Smooth muscle cell (in vitro differentiated cells): ENCODE data around the gene ARL8B. TPM values are rescaled to one million over a fixed set of nuclear protein-coding genes. Genes with fewer than 3 reads are reported as not detected.

Experiments
- DNase-seq: peaks from one replicate; lab custom pipeline; 2025; ENCODE audit not compliant: unreplicated experiment; lab: John Stamatoyannopoulos, UW
- H2AFZ ChIP-seq: fragments of 200-600 bp; sonication (generic); 2 replicates; pipeline ENCODE4 v1.6.0; 2016; ENCODE audit warnings: antibody characterized with exemption, low read depth, mild to moderate bottlenecking
- H3F3A ChIP-seq: fragments of 200-600 bp; sonication (generic); 2 replicates; pipeline ENCODE4 v1.6.0; 2017; ENCODE audit warnings: antibody characterized with exemption, low read depth
- H3K27ac ChIP-seq: fragments of 200-600 bp; sonication (generic); 2 replicates; pipeline ENCODE4 v1.5.1; 2016; ENCODE audit warnings: low read depth, mild to moderate bottlenecking
- H3K27me3 ChIP-seq: fragments of 200-600 bp; sonication (generic); 2 replicates; pipeline ENCODE4 v1.6.1; 2016; ENCODE audit warnings: low read depth, mild to moderate bottlenecking
- H3K36me3 ChIP-seq: fragments of 200-600 bp; sonication (generic); 2 replicates; pipeline ENCODE4 v1.5.1; 2016; ENCODE audit warnings: low read depth
- H3K4me1 ChIP-seq: fragments of 200-600 bp; sonication (generic); 2 replicates; pipeline ENCODE4 v1.5.1; 2016; ENCODE audit warnings: low read depth
- H3K4me2 ChIP-seq: fragments of 200-600 bp; sonication (generic); 2 replicates; pipeline ENCODE4 v1.6.0; 2016; ENCODE audit warnings: mild to moderate bottlenecking
- H3K4me3 ChIP-seq: fragments of 200-600 bp; sonication (generic); 2 replicates; pipeline ENCODE4 v1.5.1; 2016; ENCODE audit warnings: mild to moderate bottlenecking
- H3K79me2 ChIP-seq: fragments of 200-600 bp; sonication (generic); 2 replicates; pipeline ENCODE4 v1.6.0; 2016; ENCODE audit warnings: low read depth, mild to moderate bottlenecking
- H3K9ac ChIP-seq: fragments of 200-600 bp; sonication (generic); 2 replicates; pipeline ENCODE4 v1.6.0; 2016; ENCODE audit warnings: low read depth
- H3K9me3 ChIP-seq: fragments of 200-600 bp; sonication (generic); replicated peaks from 2 replicates; pipeline ENCODE4 v1.5.1; 2016; ENCODE audit warnings: low read depth
- H4K20me1 ChIP-seq: fragments of 200-600 bp; sonication (generic); 2 replicates; pipeline ENCODE4 v1.6.0; 2016; ENCODE audit warnings: low read depth
- CTCF ChIP-seq: fragments of 200-600 bp; sonication (generic); IDR thresholded peaks from 2 replicates; pipeline ENCODE4 v1.5.1; 2017; ENCODE audit warnings: borderline replicate concordance, mild to moderate bottlenecking, antibody characterized with exemption; ENCODE audit not compliant: insufficient read depth, poor library complexity, severe bottlenecking
- WGBS: methylation state at CpG from one replicate; pipeline ENCODE4 v1.1.7; 2016; ENCODE audit warnings: low lambda C conversion rate; 5-methylcytosine and 5-hydroxymethylcytosine counted together
- polyA plus RNA-seq: library from polyadenylated mRNA; unstranded; fragments of >200 nt; fragmentation: Nextera tagmentation; extraction: Ambion mirVana; gene quantifications from 2 replicates; pipeline ENCODE4 v1.2.1, GENCODE V29; 2016
- total RNA-seq: library from RNA; depleted of rRNA; stranded (reverse); fragments of >200 nt; gene quantifications from 2 replicates; pipeline ENCODE4 v1.2.3, GENCODE V29; 2014

Gene ARL8B
- total and polyA plus RNA-seq, 2 experiments from 2014 or later = 33.6 to 95.0 TPM

- no peak for TF ChIP-seq CTCF
- peaks cover 10% of the 10 kb centered on the region for H4K20me1 ChIP-seq
- H3K4me3 ChIP-seq = peak overlapping the region; percentile 8
- peaks cover 21% of the 10 kb centered on the region for H3K4me1 ChIP-seq
- no peak overlapping the region for H2AFZ ChIP-seq
- peaks cover 65% of the 10 kb centered on the region for H3K79me2 ChIP-seq
- H3K4me2 ChIP-seq = peak overlapping the region; percentile 78
- peak overlapping the region; percentile 80 for H3K9ac ChIP-seq
- H3K27ac ChIP-seq = peak overlapping the region; percentile 98
- H3F3A ChIP-seq = peaks cover 26% of the 10 kb centered on the region
- peaks cover 7% of the 10 kb centered on the region for H3K36me3 ChIP-seq
- DNase-seq = no peak
- no peaks in the 10 kb centered on the region for H3K9me3 ChIP-seq
- no peaks in the 10 kb centered on the region for H3K27me3 ChIP-seq
- WGBS = 82% methylated on average over 8 of the region's 8 CpGs
Observed at GRCh38 chr3:5197470-5198312, 75.6 kb downstream of the ARL8B start.

GRCh38 chr3:5198313-5198677 lies 76.2 kb downstream of the ARL8B start:
- peaks cover 65% of the 10 kb centered on the region for H3K79me2 ChIP-seq

GRCh38 chr3:5198986-5199731 lies 77.1 kb downstream of the ARL8B start:
- H2AFZ ChIP-seq = no peak overlapping the region
- no peak overlapping the region for H3K4me3 ChIP-seq
- peaks cover 20% of the 10 kb centered on the region for H3K4me1 ChIP-seq
- no peak for TF ChIP-seq CTCF
- peaks cover 59% of the 10 kb centered on the region for H3K79me2 ChIP-seq
- H4K20me1 ChIP-seq = peaks cover 5% of the 10 kb centered on the region
- H3K27me3 ChIP-seq = no peaks in the 10 kb centered on the region
- no peak overlapping the region for H3K4me2 ChIP-seq
- H3F3A ChIP-seq = peaks cover 20% of the 10 kb centered on the region
- H3K36me3 ChIP-seq = peaks cover 13% of the 10 kb centered on the region
- peak overlapping the region; percentile 3 for H3K9ac ChIP-seq
- no peak for DNase-seq
- no peaks in the 10 kb centered on the region for H3K9me3 ChIP-seq
- peak overlapping the region; percentile 98 for H3K27ac ChIP-seq
- 74% methylated on average over 5 of the region's 5 CpGs for WGBS

More at GRCh38 chr3:5198313-5198677, 76.2 kb downstream of the ARL8B start:
- Histone ChIP-seq H3F3A (peaks cover 26% of the 10 kb centered on the region), H3K4me2 (peak overlapping the region; percentile 78), H3K4me1 (peaks cover 21% of the 10 kb centered on the region), H2AFZ (no peak overlapping the region), H3K27me3 (no peaks in the 10 kb centered on the region), H3K9me3 (no peaks in the 10 kb centered on the region), H4K20me1 (peaks cover 5% of the 10 kb centered on the region), H3K4me3 (no peak overlapping the region), H3K27ac (peak overlapping the region; percentile 98), H3K36me3 (peaks cover 12% of the 10 kb centered on the region), H3K9ac (peak overlapping the region; percentile 80)
- 75% methylated on average over 4 of the region's 4 CpGs for WGBS
- TF ChIP-seq CTCF = no peak
- DNase-seq = no peak
